Mammary epithelial cell (primary cell): Measurements from ENCODE around the gene ATP11A.

ENCODE experiments used
- EZH2 ChIP-seq: IDR thresholded peaks from 2 replicates; pipeline ENCODE4 v1.6.1; 2012; ENCODE audit warnings: low read length, inconsistent platforms, borderline replicate concordance
- TF ChIP-seq, protein P1 (sequence below), 2 donors: IDR thresholded peaks in 1 of 2; conservative IDR thresholded peaks in 1 of 2; 2 replicates each; pipeline ENCODE4 v1.5.1; 2011 to 2012; ENCODE audit warnings: inconsistent platforms in 2 of 2, low read length in 2 of 2, mild to moderate bottlenecking in 2 of 2, control low read depth in 1 of 2, low read depth in 1 of 2; ENCODE audit not compliant: insufficient read depth in 1 of 2; ENCODE audit errors: extremely low read depth in 1 of 2

DNA sequence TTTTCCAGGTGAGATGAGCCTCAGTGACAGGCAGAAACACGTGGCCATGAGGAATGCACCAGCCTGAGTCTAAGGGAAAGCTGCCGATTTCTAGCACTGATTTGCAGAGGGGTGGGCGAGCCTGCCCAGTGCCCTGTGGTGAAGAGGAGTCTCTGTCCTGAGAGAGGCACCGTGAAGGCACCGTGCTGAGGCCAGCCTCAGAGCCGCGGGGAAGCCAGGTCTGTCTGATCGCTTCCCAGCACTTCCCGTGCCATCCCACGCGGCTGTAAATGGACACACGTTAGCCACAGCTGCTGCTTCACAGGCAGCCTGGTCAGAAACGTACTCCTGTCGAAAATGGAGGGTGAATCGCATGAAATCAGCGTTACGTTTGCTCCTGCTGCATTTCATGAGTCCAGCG is 79.8 kb downstream of the ATP11A start:
- TF ChIP-seq, protein P1, sequence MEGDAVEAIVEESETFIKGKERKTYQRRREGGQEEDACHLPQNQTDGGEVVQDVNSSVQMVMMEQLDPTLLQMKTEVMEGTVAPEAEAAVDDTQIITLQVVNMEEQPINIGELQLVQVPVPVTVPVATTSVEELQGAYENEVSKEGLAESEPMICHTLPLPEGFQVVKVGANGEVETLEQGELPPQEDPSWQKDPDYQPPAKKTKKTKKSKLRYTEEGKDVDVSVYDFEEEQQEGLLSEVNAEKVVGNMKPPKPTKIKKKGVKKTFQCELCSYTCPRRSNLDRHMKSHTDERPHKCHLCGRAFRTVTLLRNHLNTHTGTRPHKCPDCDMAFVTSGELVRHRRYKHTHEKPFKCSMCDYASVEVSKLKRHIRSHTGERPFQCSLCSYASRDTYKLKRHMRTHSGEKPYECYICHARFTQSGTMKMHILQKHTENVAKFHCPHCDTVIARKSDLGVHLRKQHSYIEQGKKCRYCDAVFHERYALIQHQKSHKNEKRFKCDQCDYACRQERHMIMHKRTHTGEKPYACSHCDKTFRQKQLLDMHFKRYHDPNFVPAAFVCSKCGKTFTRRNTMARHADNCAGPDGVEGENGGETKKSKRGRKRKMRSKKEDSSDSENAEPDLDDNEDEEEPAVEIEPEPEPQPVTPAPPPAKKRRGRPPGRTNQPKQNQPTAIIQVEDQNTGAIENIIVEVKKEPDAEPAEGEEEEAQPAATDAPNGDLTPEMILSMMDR (conservative IDR thresholded peaks at IDR 0.05 in 1 of 2, IDR thresholded peaks at IDR 0.05 in 1 of 2; ENCODE audit: extremely low read depth in 1 of 2, insufficient read depth in 1 of 2, low read depth in 1 of 2, low read length in 2 of 2) = no peak
- TF ChIP-seq EZH2 = no peak
